ENCODE measurements around the gene RNF41. TPM values are rescaled to one million over a fixed set of nuclear protein-coding genes. Genes with fewer than 3 reads are reported as not detected.

The RNF41 gene
- total RNA-seq, 4 donors from 2014 or later: 39.0 to 51.3 (median 42.7) TPM

DNA sequence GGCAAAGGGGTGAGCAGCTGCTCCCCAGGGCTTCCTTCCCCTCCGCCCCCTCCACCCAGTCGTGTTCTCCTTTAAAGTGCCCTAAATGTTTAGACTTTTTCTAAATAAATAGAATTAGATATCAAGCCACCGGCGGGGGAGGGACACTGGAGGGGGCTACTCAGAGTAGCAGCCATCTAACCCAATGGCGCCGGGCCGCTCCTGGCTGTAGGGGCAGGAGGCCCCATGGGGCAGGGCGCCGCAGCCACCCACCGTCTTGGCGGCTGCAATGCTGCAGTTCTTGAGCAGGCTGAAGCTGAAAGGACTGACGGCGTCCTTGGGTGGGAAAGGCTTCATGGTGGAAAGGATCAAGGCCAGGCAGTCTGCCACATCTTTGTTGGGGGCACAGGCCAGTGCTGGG lies 21.3 kb upstream of the RNF41 start:
- Histone ChIP-seq H3K27me3 (no peaks in the 10 kb centered on the region), H3K9me3 (no peaks in the 10 kb centered on the region), H3K27ac (no peak overlapping the region), H3K4me1 (no peaks in the 10 kb centered on the region), H3K4me3 (no peak overlapping the region), H3K36me3 (peaks cover 0 to 58% (median 27%) of the 10 kb centered on the region in 4 donors)
- in situ Hi-C loops (cut with MboI; ENCODE audit: low pct_ligation_motif_present in 1 of 4, low pct_unique_long_range_greater_than_20kb in 1 of 4, low sequenced_read_pairs in 3 of 4): no loop called here
- TF ChIP-seq POLR2A (IDR thresholded peaks at IDR 0.05) (no peak), POLR2AphosphoS5 (IDR thresholded peaks at IDR 0.05) (no peak), EP300 (IDR thresholded peaks at IDR 0.05; ENCODE audit: low read depth) (no peak)
- TF ChIP-seq, protein P1, sequence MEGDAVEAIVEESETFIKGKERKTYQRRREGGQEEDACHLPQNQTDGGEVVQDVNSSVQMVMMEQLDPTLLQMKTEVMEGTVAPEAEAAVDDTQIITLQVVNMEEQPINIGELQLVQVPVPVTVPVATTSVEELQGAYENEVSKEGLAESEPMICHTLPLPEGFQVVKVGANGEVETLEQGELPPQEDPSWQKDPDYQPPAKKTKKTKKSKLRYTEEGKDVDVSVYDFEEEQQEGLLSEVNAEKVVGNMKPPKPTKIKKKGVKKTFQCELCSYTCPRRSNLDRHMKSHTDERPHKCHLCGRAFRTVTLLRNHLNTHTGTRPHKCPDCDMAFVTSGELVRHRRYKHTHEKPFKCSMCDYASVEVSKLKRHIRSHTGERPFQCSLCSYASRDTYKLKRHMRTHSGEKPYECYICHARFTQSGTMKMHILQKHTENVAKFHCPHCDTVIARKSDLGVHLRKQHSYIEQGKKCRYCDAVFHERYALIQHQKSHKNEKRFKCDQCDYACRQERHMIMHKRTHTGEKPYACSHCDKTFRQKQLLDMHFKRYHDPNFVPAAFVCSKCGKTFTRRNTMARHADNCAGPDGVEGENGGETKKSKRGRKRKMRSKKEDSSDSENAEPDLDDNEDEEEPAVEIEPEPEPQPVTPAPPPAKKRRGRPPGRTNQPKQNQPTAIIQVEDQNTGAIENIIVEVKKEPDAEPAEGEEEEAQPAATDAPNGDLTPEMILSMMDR (IDR thresholded peaks at IDR 0.05): no peak
- no peak for DNase-seq
- intact Hi-C loops (cut with DNase I; ENCODE audit: low total_unique reads): no loop called here
- WGBS, 2 donors (ENCODE audit: low coverage in 1 of 2): 41 to 84% methylated on average over 2 to 13 of the region's 13 CpGs

DNA sequence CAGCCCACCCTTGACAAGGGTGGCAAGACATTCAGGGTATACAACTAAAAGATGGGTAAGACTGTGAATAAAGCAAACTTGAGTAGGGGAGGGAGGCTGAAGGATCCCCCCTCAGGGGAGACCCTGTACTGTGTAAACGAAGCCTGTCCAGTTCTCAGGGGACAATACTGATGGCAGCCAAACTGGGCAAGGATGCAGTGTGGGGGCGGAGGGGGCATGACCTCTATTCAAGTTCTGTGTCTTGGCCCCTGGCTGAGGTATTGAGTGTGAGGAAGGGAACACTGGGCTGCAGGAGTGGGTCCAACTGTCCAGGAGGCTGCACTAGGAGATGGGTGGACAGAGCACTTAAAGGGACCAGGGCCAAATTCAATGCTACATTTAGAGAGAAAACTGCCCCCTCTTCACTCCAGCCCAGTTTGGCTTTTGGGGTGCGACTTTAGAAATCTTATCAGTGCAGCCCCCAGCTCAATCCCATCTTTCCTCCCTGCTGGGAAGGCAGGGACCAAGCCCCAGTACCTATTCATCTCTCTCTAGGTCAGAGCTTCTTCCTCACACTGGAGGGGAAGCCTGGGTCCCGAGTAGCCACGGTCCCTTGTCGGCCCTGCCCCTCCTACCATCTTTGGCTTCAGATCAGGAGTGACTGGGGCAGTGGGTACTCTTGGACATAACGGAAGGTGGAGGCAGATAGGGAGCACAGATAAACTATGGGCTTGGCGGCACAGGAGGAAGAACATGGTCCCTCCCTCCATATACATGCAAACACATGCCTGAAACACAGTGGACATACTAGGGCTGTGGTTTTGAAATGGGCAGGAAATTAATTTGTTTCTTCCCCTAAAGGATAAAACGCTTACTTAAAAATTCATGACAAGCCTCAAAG lies 19.9 kb upstream of the RNF41 start:
- Histone ChIP-seq H3K4me3 (no peak overlapping the region), H3K27ac (no peak overlapping the region), H3K4me1 (no peaks in the 10 kb centered on the region), H3K27me3 (no peaks in the 10 kb centered on the region), H3K36me3 (peaks cover 0 to 48% (median 24%) of the 10 kb centered on the region in 4 donors), H3K9me3 (no peaks in the 10 kb centered on the region)
- WGBS, 2 donors (ENCODE audit: low coverage in 1 of 2): 74 to 90% methylated on average over 3 to 9 of the region's 9 CpGs
- TF ChIP-seq EP300 (IDR thresholded peaks at IDR 0.05; ENCODE audit: low read depth) (no peak), POLR2AphosphoS5 (IDR thresholded peaks at IDR 0.05) (no peak), POLR2A (IDR thresholded peaks at IDR 0.05) (no peak)
- TF ChIP-seq, protein P1 (IDR thresholded peaks at IDR 0.05): no peak
- in situ Hi-C loops (cut with MboI; ENCODE audit: low pct_ligation_motif_present in 1 of 4, low pct_unique_long_range_greater_than_20kb in 1 of 4, low sequenced_read_pairs in 3 of 4) (no loop called here), intact Hi-C loops (cut with DNase I; ENCODE audit: low total_unique reads) (no loop called here)
- DNase-seq: no peak

DNA sequence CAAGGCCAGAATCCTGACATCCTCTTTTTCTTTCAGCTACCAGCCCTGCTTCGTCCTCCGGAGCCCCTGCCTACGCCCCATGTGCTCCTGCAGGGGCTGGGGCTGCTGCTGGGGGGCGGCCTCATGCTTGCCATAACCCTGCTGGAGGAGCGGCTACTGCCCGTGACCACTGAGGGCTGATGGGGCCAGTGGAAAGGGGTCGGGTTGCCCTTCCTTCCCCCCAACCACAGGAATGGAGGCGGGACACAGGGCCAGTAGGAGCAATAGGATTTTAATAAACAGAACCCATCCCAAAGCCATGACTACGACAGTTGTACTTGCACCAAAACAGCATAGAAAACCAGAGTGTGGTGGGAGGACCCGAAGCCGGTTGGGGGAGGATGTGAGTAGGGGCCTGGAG lies 15.8 kb upstream of the RNF41 start:
- peaks cover 0 to 16% (median 7%) of the 10 kb centered on the region in 4 donors for H3K36me3 ChIP-seq
- in situ Hi-C loops (cut with MboI; ENCODE audit: low pct_ligation_motif_present in 1 of 4, low pct_unique_long_range_greater_than_20kb in 1 of 4, low sequenced_read_pairs in 3 of 4): no loop called here

DNA sequence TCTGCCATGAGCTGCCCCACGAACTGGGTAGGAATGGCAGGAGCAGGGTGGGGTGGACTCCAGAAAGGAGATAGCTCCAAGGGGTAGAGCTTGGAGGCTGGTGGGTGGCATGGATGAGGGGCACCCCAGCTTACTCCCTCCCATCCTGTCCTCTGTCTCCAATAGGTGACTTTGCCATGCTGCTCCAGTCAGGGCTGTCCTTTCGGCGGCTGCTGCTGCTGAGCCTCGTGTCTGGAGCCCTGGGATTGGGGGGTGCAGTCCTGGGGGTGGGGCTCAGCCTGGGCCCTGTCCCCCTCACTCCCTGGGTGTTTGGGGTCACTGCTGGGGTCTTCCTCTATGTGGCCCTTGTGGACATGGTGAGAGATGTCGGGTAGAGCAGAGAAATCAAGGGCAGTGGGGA lies 15.3 kb upstream of the RNF41 start:
- DNase-seq: no peak
- no peaks in the 10 kb centered on the region for H3K27me3 ChIP-seq
- WGBS, 2 donors (ENCODE audit: low coverage in 1 of 2): 62% methylated on average over 5 of the region's 5 CpGs; no CpG with 5 or more reads in 1 of the 2 donors
- TF ChIP-seq, protein P1 (IDR thresholded peaks at IDR 0.05): no peak
- no peak for TF ChIP-seq POLR2A (IDR thresholded peaks at IDR 0.05)
- TF ChIP-seq POLR2AphosphoS5 (IDR thresholded peaks at IDR 0.05): no peak
- no peak for TF ChIP-seq EP300 (IDR thresholded peaks at IDR 0.05; ENCODE audit: low read depth)
- H3K4me1 ChIP-seq: no peaks in the 10 kb centered on the region
- in situ Hi-C loops (cut with MboI; ENCODE audit: low pct_ligation_motif_present in 1 of 4, low pct_unique_long_range_greater_than_20kb in 1 of 4, low sequenced_read_pairs in 3 of 4) (no loop called here), intact Hi-C loops (cut with DNase I; ENCODE audit: low total_unique reads) (no loop called here)
- H3K36me3 ChIP-seq: peaks cover 0 to 11% (median 4%) of the 10 kb centered on the region in 4 donors
- H3K4me3 ChIP-seq: no peak overlapping the region
- H3K9me3 ChIP-seq: no peaks in the 10 kb centered on the region
- no peak overlapping the region for H3K27ac ChIP-seq

More for the DNA sequence above, 15.8 kb upstream of the RNF41 start:
- TF ChIP-seq EP300 (IDR thresholded peaks at IDR 0.05; ENCODE audit: low read depth): no peak
- TF ChIP-seq POLR2A (IDR thresholded peaks at IDR 0.05): no peak
- no peak for TF ChIP-seq POLR2AphosphoS5 (IDR thresholded peaks at IDR 0.05)
- TF ChIP-seq, protein P1 (IDR thresholded peaks at IDR 0.05): no peak
- intact Hi-C loops (cut with DNase I; ENCODE audit: low total_unique reads): no loop called here
- WGBS, 2 donors (ENCODE audit: low coverage in 1 of 2): 60 to 70% methylated on average over 2 to 11 of the region's 11 CpGs
- H3K27me3 ChIP-seq: no peaks in the 10 kb centered on the region
- H3K27ac ChIP-seq: no peak overlapping the region
- H3K9me3 ChIP-seq: no peaks in the 10 kb centered on the region
- no peaks in the 10 kb centered on the region for H3K4me1 ChIP-seq
- no peak for DNase-seq
- no peak overlapping the region for H3K4me3 ChIP-seq
